HG02623 (cell line): ENCODE results near the gene OTULIN.

Source experiments
- ATAC-seq: cut with Tn5 transposase; IDR thresholded peaks from one replicate; pipeline ENCODE4 v1.9.1; 2021; ENCODE audit warnings: moderate library complexity; ENCODE audit not compliant: unreplicated experiment

OTULIN gene

DNA sequence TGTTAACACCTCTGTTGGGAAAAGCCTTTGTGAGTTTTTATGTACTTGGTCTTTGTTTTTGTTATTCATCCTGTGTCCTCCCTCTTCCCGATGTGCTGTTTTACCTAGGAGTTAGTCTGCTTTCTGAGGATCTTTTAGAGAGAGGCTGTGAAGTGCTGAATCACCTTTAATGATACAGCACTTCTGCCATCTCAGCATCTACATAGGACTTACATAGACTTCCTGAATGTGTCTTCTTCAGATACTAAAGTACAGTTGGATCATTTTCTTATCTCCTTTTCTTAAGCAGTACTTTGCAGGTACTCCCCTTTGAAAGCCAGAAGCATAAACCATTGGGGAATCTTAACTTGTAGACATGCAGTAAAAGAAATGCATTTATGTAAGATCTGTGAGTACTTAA, 31.5 kb downstream of the OTULIN start:
- no peak for ATAC-seq

DNA sequence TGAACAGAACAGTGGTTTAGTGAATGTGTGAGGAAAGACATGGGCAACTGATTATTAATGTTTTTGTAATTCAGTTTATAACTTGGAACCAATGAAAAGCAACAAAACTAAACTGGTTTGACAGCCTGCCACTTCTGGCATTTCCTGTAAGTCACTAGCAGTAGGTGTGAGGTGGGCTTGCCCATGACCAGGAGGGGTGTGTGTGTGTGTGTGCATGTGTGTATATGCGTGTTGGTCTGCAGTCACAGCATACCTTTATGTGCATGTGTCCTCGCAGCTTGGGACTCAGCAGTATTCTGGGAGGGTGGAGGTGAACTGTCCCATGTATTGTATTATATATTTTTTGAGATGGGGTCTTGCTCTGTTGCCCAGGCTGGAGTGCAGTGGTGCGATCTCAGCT, 32.3 kb downstream of the OTULIN start:
- ATAC-seq = no peak

DNA sequence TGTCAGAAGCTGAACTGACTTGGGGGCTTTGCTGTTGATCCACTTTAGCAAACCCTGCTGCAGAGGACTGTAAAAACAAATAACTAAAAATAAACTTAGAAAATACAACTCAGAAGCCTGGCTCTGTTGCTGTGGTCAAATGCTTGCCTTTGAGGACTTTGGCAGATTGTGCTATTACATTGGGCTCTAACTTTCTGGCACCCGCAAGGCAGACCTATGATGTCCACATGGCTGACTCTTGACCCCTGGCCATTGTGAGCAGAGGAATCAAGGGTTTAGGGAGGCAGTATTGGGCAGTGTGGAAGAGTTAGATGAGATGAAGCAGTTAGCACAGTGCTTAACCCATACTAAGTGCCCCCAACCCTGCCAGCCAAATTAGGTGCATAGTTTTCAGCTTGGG, 34.0 kb downstream of the OTULIN start:
- ATAC-seq = no peak

DNA sequence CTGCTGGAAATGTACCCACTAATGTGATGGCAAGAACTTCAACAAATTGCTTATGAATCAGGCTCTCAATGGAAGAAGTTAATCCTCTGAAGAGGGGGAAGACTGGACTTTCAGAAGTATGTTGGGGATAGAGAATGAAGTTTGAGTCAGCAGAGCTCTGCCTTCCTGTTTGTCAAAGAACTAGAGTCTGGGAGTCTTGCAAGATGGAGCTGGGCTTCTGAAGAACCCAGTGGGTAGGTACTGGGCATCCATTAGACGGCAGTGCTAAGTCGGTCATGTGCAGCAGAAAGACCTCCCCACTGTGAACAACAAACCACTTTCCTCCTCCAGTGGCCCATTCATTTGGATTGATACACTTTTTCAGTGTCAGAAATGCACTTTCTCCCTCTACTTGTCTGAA, 34.6 kb downstream of the OTULIN start:
- no peak for ATAC-seq

DNA sequence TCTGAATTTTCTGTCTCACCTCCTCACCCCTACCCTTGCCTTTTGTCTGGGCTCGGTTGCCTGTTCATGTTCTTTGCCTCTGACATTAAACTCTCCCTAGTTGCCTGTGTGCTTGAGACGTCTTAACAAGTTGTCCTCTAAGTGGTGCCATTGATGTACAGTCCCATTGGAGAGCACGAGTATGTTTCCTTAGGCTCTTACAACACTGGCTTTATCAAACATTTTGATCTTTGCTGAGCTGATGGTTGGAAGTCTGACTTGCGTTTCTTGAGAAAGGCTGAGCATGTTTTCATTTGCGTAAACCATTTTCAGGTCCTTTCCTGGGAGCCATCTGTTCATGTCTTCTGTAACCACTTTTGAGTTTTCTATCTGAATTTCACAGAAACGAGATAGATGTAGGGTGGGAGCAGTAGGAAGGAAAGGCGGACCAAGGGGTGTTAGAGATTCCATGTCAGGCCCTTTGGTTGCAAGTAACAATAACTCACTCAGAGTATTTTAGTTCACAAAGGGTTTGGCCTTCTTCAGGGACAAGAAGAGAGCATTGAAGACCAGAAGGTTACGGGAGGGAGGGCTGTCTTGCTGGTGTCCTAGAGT, 35.4 kb downstream of the OTULIN start:
- ATAC-seq = no peak

DNA sequence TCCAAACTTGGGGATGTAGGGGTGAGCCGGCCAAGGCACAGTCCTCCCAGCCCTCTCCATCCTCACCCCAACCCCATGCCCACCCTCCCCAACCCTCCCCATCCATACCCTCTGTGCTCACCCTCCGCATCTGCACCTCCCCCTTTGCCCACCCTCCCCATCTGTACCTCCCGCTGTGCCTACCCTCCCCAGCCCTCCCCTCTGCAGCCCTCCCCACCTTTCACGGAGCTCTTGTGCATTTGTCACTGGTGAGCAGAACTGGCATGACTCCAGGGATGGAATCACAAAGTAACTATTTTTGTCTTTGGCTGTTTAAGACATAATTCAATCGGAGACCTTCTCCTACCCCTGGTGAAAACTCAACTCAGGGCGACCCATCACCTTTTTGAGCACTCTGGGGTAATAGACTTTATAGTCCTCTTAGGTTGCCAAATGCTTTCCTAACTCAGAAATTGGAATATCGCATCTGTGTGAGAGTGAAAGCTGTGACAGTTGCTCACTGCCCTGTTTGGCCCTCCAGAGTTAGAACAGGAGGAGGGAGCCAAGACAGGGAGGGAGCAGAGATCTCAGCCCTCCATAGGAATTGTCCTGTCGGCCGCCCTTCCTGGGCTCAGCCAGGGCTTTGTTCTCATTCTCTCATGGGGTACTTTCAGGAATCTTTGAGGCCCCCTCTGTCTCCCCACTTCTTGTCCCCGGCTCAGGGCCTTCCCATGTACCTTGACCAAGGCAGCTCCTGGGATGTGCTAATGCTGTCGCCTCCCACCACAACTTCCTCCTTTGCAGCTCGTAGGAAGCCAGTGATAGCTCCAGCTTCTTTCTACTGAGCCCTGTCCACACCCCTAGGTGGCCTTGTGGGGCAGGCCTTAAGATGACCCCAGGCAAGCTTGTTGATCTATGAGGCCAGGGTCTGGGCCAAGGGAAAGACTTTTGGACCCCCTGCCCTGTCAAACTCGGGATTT, 36.2 kb downstream of the OTULIN start:
- ATAC-seq = no peak

DNA sequence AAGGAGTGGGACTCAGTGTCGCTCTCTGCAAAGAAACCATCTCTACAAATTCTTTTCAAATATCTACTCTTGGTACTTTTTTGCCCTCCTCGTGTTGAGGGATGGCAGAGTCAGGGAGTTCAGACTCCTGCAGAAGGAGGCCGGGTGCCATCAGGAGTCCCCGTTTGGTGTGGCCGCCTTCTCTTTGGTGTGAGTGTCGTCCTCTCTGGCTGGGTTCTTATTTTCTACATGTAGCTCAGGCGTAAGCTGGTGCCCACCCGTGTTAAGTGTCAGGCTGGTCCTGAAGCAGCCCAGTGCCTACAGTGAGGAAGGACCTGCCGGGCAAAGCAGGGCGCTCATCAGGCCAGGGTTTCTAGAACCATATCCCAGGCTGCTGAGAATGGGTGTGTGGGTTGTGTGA, 37.0 kb downstream of the OTULIN start:
- ATAC-seq = no peak

DNA sequence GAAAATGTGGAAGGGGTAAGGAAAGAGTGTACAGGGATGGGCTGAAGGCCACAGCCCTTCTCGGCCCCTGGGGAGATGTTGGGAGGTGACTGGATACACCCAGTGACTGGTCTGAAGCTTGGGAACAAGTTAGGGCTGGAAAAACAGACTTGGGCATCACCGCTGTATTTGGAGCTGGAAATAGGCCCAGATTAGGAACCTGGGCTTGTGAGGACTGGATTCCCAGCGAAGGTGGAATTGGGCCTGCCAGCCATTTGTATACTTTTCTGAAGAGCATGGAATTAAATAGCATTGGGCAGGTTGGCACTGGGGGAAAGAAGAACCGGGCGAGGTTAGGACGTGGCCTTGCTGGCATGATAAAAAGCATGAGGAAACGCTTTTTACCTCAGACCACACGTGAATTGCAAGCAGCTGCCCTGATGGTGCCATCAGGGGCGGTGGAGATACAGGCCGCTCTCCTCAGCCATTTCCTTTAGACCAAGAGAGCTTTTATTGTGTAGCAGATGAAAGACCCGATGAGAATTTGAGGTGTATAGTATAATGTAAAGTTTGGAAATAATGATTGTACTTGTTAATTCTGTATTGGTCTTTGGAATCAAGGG, 37.8 kb downstream of the OTULIN start:
- ATAC-seq = no peak

DNA sequence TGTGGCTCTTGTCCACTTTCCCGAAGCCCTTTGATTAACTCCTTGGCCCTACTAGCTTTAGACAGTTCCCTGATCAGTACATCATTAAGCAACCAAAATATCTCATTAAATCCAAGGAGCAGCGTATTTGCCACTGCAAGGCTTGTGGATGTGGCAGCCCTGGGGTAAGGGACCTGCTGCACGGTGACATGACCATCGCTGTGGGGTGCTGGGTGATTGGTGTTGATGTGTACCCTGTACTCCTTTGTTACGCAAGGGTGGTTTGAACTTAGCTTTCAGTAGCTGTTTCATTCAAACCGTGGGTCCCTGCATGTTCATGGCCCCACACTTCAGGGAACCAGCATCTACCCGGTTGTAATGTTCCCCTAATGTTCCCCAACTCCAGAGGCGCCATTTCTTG, 41.0 kb downstream of the OTULIN start:
- ATAC-seq = no peak

DNA sequence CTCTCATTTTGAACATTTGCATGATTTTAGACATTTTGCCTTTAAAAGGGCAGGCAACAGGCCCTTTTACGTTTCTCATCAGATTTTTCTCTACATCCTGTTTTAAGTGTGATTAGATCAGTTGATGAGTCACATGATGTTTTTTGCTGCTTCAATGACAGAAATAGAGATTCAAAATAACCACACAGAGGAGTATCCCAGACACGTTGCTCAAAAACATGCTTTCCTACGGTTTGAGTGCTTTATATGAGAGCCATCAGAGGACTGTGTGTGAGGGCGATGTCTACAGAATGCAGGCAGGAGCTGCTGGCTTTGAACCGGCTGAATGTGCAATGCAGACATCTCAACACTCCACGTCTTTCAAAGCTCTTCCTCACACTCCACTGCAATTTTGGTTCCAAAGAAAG, 42.1 kb downstream of the OTULIN start:
- ATAC-seq = no peak

DNA sequence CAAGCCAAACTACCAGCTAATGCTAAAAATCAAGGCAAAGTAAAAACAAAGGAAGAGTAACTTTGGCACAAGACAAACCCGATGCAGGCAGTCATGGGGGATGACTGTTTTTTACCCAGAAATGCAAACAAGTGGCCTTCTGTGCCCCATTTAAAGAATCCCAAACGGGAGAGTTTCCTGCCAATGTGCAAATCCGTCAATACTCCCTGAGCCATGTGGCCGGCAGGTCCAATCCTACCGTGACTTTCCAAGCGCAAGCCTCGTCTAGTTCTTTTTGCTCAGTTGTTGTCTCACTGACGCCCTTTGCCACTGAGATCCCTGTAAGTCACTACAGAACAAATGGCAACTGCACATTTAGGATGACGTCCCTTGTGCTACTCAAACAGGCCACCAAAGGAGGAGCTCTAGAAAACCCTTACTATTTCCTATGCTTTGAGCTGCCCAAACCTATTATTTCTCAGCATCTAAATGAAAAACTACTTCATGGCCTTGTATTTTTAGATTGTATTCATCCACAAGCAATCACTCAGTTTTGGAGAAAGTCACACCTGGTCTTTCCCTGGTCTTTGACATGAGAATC, 43.4 kb downstream of the OTULIN start:
- ATAC-seq = no peak

DNA sequence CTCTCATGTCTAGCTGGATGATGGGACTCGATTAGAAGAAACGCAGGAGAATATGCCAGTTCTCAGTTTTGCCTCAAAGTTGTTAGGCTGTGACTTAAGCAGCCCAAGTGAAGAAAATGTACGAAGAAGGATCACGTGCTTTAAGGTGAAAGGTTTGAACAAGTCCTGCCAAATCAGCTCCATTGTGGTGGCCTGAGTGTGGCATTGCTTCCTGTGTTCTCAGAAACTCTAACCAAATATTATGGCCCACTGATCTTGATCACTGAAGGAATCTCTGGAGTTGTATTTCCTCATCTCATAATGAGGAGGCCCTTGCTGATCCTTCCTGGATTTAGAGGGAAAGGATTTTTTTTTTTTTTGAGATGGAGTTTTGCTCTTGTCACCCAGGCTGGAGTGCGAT, 44.0 kb downstream of the OTULIN start:
- ATAC-seq = no peak

DNA sequence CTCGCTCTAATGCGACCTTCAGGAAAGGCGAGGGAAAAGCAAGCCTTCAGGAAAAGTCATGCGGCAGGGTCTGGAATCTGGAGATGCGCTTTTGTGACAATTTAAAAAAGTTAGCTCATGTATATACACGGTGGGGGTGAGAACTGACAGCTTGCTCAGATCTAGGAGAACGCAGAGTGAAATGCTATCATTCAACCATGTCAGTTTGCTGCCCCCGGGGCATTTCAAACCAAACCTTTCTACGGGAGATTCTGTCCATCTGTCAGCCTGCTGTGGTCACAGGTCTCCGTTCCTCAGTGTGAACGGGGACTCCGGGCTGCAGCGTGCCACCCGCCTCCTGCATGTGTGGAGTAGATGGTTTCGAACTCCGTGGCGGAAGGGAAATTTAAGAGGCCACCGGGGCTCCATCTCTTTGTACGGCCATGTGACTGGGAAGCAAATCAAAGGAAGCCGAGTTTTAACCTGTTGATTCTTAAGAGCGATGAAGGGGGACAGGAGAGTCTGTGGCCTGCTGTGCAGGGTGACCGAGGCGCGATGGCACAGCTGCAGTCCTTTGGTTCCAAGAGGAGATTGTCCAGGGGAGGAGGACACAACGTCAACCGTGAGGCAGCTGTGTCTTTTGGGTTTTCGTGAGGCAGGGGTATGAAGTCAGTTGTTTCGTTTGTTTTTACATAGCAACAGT, 45.9 kb downstream of the OTULIN start:
- ATAC-seq = no peak

DNA sequence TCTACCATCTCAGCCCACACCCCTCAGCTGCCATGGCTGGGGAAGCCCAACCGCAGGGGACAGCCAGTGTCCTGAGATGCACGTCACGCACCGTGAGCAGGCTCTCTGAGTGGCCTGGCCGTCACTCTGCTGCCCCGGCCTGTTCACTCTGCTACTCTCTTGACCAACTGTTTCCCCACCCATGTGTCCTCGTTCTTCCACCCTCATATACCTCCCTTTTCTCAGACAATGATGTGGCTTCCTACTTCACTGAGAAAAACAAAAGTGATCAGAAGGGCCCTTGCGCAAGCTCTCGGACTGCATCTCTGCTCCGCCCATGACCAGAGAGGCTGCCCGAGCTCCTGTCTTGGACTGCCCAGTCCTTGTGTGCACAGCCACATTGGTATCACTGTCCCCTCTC, 47.6 kb downstream of the OTULIN start:
- no peak for ATAC-seq

DNA sequence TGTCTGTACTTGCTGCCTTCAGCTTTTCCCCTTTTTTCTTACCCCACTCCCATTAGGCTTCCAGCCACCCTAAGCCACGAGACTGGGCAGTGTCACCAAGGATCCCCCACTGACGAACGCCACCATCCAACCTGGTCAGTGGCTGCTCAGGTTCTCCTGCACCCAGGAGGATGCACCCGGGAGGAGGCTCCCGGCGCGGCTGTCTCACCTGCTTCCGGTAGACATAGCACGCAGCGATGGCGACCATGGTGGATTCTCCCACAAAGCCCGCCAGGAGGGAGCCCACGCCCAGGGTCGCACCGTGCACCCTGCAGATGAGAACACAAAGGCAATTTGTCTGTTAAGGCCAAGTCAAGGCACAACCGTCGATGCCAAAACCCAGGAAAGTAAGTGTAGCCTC, 48.1 kb downstream of the OTULIN start:
- no peak for ATAC-seq

DNA sequence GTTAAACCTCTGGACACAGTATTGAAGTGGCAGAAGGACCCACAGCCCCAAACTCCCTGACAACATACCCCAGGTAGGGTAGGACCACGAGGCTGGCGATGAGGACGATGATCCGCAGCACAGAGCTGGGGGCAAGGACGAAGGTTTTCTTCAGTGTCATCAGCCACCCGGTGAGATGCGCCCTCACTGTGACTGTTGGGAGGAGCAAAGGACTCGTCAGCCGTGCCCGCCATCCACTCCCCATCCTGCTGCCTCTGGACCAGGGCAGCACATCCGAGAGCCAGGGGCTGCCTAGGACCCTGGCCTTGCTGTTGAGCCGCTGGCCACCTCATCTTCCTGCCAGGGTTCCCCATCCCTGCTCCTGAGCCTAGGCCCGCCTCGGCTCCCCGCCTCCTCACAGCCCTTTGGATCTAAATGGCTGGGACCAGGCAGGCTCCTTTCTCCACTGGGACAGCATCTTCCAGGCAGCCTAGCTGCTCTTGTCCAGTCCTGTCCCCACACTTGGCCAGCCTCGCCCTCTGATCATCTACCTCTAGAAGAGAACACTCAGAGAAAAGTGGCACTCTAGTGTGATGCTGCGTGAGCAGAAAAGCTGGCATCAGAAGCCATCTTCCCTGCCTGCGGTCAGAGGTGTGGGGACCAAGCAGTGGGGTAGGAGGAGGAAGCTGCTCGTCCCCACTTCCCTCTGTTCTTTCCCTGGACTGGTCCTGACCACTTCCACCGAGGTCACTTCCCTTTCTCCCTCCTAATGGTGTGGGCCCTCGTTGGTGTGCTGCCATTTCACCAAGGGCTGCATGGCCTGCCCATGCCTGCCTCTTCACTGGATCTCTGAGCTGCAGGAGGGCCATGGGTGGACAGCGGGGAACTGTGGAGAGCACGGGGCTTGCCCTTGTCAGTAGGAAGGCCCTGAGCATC, 49.2 kb downstream of the OTULIN start:
- ATAC-seq = no peak

DNA sequence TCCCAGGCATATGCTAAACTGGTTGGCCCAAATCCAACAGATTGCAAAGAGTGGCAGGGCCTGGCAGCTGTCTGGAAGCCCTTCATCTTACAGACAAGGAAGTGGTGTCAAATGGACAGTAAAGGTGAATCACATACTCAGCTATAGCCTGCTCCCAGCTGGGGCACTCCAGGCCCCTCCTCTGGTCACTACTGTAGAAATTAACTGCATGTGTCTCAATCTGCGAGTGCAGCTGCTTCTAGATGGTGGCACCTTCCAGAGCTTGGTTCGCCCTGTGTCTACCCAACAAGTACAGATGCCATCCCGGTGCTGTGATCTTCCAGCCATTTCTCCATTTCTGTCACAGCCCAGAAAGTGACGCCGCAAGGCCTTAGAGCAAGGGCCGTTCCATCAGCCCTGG, 50.2 kb downstream of the OTULIN start:
- no peak for ATAC-seq

DNA sequence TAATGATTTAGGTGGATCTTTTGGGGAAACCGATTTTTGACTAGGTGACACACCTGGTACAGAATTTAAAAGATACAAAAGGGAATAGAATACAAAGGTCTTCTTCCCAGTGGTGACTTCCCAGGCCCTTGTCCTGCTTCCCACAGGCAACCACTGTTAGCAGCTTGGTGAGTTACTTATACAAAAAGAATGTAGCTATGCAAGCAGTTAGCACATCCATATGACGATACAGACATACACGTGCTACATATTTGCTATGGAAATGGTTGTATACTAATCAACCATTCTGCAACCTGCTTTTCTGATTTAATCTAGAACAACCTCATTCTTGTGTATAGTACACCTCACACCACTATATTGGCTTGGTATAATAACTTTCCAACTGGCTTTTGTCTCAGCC, 51.0 kb downstream of the OTULIN start:
- ATAC-seq = no peak

DNA sequence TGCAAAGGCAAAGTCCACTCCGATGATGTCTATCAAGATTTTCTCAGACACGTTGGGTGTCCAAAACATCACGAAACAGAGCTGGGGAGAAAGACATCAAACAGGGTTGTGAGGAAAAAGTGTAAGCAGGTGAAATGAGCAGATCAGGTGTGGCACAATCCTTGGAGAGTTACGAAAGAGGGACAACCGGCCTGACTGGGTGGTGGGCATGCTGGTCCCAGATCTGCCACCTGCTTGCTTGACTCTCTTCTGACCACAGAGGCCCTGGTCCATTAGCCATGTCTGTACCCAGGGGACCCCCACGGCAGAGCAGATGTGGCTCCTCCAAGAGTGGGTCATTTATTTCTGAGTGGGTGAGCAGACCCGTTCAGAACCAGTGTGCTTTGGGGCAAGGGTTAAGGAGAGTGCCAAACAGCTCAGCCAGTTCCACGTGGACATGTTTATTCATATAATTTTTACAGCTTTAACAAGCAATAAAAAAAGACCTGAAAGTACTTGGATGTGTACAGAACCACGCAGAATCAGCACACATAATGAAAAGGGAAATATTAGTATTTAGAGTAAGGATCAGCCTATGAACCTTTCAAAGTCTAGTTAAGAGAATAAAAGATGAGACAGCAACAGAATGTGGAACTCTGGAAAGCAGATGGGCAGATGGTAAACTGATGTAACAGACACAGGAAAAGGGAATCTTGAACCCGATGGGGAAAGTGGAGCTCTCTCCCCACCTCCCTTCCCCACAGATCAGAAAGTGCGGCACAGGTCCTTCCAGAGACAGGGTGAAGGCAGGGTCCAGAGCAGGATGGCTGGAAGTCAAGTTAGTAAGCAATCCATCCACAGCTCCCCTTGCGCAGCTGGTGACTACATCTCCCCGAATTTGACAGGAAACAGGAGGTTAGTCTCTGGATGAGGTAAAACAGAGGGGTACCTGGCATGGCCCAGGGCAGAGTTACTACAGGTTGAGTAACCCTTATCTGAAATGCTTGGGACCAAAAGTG, 52.5 kb downstream of the OTULIN start:
- no peak for ATAC-seq
